HG03520 (cell line): Measurements from ENCODE around the gene GUK1.

ENCODE experiments used
- ATAC-seq: cut with Tn5 transposase; IDR thresholded peaks from one replicate; pipeline ENCODE4 v1.9.1; 2021; ENCODE audit warnings: mild to moderate bottlenecking, moderate library complexity; ENCODE audit not compliant: unreplicated experiment

The GUK1 gene

DNA sequence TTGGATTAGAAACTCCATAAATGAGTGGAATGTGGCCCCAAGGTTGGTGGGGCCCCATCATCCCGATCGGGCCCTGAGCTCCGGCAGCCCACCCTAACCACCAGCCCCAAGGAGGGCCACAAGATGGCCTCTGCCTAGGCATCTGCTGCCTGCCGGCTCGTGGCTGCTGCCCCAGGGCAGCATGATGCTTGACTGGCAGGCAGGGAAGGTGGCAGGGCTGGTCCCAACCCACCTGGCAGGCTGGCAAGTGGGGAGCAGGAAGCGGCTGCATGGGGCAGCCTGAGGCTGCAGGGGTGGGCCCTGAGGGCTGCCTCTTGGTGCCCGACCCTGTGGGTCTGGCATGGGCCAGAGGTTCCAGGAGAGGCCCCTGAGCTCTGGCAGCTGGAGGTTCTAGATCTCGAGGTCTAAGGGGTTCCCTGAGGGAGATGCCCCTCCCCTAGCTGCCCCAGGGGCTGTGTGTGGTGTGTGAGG is 8.9 kb downstream of the GUK1 start:
- ATAC-seq, result no peak

DNA sequence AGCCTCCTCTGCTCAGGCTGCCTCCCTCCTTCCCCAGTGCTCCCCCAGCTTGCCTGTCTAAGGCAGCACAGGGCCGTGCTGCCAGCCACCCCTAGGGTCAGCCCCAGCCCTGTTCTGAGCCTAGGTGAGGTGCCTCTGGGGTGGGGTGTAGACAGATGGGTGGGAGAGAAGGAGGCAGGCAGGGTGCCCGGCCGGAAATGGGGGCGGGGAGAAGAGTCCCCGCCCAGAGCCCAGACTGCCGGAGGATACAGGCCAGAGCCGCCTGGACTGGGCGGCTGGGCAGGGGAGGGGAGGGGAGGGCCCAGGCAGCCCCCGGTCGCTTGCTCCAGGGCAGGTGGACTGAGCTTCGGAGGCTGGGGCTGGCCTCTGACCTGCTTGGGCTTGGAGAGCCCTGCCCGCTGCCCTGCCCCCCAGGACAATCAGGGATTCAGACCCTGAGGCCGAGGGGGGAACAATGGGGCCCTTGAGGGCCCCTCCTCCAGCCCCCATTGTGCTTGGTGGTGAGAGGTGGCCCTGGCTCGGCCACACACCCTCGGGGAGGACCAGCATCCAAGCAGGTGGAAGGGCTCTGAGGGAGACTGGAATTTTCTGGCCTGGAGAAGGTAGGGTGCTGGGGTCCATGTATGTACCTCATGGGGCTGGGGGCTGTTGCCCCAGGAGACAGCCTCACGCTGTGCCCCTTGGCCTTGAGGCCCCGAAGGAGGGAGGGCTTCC is 9.5 kb downstream of the GUK1 start, which contains the start of gene GJC2:
TSS of gene GJC2 (plus strand) at position 525 of the 714 bp plus-strand sequence. CDS start 7,829 bp downstream, outside the sequence.
- no peak for ATAC-seq

DNA sequence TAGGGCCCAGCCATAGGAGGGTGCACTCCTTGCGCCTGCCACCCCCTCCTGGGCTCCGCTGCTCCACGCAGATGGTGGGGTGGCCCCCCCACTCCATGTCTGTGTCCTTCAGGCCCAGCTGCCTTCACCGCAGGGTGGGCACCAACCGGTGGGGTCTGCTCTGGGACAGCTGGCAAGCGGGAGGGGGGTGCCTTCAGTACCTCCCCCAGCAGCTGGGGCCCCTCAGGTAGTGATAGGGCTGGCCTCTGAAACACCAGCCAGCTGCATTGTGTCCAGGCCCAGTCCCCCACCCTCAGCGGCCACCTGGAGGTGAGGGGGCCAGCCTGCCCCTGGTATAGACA is 10.0 kb downstream of the GUK1 start:
- no peak for ATAC-seq

DNA sequence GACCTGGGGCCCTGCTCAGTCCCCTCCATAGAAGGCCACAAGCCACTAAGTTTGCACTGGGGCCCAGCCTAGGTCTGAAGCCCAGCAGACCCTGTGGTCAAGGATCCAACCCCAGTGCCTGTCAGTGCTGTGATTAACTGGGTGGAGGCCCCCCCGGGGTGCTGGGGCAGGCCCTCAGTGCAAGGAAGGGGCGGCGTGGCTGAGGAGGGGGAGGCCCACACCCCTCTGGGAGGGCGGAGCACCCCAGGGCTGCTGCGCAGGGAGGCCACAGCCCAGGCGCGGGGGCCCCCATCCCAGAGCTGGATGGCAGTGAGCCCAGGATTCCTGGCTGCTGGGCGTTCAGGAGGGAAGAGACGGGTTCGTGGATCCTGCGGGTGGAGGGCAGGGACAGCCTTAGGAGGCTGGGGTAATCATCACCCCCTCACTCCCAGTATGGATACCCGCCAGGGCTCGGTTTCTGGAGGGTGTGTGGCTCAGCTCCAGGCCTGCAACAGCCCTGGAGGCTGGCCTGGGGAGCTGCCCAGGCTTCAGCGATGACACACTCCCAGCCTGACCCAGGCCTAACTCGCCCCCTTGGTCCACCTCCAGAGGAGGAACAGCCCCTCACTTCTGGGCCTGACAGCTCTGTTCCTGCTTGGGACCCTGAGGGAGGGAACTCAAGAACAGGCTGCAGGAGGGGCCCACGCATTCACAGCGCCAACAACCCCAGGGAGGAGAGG is 10.5 kb downstream of the GUK1 start:
- ATAC-seq, result no peak

DNA sequence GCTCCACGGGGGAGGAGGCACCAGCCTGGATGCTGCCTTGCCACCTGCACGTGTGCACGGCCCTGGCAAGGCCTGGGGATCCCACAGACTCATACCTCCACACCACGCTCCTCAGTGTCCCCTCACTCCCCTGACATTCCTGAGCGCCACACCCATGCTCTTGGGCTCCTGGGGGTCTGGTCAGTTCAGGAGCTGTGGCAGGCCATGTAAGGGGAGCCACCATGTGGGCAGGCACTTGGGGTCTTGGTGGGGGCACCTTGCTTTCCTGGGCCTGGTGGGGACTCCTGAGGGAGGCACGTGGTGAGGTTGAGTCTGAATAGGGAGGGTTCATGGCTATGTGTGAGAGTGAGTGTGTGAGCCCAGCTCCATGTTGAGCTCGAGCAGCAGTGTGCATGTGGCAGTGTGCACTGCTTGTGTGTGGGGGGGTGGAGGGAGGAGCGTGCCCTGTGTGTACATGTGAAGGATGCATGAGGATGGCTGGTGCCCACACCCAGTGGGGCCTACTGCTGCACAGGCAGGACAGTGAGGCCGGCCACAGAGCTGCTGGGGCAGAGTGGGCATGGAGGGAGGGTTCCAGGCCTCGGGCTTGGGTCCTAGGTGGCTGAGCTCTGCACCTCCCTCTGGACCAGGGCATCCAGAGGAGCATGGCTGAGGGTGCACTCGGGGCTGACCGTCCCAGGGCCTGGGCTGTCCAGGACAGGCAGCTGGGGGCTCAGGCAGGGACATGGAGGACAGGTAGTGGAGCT is 11.3 kb downstream of the GUK1 start:
- ATAC-seq, result no peak

DNA sequence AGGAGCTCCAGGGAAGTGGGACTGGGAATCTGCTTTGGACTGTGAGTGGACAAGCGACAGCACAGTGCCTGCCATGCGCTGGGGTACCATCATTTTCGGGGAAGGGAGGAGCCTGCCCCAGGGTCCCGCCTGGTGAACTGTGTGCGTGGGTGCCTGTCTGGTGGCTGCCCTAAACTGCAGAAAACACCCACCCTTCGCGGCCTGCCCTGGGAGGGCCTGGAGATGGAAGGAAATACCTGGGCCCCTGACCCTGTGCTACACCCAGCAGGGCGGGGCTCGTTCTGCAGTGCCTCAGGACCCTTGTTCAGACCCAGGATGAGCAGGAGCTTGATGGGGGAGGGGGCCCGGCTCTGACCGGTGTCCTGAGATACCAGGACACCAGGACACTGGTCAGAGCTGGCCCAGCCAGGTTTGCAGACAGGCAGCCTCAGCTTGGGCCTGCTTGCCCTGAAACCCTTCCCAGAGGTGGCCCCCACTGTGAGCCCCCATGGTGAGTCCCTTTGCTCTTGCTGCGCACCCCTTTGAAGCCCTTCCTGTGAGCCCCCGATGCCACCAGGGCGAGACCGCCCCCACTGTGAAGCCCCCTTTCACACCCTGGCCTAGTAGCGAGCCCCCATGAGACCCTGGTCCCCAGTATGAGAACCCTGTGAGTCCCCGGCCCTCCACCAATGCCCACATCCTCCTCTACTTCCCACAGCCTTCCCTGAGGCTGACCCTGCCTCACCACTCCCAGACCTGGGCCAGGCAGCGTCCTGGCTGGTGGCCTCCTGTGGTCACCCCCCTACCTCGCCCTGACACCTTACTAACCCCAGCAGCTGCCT is 12.2 kb downstream of the GUK1 start:
- no peak for ATAC-seq

DNA sequence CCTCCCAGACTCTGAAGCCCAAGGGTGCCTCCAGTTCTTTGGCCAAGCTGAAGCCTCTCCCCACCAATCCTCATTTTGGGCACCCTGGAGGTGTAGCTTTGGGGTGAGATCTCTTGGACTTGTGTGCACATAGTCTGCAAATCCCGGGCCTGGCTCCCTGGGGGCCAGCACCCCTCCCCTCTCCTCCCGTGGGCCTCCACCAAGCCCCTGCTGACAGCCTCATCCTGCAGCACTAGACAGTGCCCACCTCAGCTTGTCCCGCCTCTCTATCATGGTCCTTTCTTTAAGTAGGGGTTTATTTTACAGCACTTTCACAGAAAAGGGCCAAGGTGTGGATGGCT is 12.8 kb downstream of the GUK1 start:
- ATAC-seq, result no peak

DNA sequence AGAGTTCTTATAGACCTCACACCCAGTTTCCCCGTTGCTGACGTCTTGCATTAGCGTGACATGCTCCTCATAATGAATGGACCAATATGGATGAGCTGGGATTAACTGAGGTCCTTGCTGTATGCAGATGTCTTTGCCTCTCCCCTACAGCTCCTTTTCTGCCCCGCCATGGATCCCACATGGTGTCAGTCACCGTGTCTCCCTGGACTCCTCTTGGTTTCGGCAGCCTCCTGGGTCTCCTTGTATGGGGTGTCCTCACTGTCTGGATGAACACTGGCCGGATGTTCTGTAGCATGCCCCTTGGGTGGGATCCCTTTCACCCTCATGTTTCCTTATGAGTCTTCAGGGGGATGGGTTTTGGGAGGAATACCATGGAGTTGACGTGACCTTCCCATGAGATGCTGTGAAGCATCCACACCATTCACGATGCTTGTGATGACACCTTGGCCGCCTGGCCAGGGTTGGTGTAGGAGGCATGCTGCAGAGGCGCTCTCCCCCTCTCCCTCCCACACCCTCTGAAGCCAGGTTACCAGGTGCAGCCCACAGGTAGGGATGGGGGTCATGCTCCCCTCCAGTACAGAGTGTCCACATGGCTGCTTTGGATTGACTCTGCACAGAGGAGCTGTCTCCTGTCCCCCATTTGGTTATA is 14.1 kb downstream of the GUK1 start:
- no peak for ATAC-seq

DNA sequence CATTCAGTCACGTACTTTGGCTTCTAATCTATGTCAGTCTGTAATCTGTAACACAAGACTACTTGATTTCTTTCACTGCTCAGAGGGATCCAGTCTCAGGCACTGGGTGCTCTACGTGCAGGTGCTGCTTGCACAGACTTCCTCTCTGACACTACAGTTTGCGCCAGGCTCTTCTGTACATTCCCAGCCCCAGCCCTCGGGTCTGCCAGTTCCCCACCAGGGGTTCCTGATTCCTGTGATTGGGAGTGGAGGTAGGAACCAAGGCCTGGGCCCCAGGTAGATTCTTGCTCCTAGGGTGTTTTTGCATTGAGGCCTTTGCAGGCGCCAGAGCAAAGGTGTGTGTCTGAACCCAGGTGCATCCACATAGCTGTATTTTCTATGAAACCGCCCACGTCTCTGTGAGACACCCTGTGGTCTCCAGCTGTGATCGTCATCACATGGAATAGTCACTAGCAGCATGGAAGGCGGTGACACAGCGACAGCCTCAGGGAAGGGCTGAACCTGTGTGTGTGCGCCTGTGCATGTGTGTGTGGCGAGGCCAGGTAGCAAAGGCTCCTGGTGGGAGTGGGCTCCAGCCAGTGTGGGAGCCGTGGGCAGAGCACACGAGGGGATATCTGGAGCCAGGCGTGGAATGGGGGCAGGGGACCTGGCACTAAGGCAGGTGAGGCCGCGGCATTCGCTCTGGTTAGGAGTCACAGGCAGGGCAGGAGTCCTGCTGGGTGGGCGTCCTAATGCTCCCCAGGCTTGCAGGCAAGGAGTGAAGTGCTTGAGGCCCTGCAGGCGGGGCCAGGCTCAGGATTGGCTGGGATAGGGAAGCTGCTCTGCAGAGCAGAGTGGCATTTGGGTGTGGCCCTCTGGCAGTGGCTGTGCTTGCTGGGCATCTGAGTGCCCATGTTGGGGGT is 14.8 kb downstream of the GUK1 start:
- no peak for ATAC-seq

DNA sequence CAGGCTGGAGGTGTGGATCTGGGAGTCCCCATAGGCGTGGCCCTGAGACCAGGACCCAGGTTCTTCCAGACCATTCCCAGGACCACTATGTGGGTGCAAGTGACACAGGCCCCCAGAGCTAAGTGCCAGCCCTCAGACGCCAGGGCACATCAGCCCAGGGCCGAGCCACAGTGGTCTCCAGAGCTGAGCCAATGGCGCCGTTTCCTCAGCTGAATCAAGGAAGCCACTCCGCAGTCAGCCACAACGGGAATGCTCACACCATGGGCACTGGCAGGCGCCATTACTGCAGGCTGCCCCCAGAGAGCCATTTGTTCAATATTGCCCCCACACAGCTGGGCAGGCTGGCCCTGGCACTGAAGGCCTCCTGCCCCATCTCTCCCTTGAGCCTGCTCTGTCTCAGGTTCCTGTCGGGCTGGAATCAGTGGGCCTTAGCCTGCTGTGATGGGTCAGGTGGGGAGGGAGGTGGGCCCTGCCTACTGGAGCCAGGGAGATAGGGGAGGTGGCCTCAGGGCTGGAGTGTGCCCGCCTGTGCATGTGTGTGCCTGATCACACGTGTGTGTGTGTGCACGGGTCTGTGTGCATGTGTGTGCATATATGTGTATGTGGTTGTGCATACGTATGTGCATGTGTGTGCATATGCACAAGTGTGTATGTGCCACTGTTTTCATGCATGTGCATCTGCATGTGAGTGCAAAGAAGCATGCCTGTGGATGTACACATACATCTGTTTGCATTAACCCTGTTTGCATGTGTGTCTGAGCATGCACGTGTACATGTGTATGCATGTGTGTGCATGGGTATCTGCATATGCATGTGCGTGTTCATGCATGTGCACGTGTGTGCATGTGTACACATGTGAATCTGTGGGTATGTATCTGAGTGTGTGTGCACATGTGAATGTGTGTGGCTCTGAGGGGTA is 15.8 kb downstream of the GUK1 start:
- ATAC-seq, result no peak

DNA sequence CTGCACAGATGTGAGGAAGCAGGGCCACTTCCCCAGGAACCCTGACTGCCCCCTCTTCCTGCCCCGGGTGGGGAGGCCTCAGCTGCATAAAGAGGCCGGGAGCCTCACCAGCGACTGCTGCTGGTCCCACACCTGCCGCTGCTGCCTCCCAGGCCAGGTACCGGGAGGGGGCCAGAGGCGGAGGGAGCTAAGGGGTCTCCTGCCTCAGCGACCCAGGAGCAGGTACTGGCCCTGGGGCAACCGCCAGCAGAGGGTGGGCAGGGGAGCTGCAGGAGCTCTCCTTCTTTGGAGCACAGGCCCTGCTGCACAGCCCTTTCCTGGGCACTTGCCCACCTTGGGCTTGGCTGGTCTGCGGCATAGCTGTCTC is 16.4 kb downstream of the GUK1 start:
- ATAC-seq, result no peak

DNA sequence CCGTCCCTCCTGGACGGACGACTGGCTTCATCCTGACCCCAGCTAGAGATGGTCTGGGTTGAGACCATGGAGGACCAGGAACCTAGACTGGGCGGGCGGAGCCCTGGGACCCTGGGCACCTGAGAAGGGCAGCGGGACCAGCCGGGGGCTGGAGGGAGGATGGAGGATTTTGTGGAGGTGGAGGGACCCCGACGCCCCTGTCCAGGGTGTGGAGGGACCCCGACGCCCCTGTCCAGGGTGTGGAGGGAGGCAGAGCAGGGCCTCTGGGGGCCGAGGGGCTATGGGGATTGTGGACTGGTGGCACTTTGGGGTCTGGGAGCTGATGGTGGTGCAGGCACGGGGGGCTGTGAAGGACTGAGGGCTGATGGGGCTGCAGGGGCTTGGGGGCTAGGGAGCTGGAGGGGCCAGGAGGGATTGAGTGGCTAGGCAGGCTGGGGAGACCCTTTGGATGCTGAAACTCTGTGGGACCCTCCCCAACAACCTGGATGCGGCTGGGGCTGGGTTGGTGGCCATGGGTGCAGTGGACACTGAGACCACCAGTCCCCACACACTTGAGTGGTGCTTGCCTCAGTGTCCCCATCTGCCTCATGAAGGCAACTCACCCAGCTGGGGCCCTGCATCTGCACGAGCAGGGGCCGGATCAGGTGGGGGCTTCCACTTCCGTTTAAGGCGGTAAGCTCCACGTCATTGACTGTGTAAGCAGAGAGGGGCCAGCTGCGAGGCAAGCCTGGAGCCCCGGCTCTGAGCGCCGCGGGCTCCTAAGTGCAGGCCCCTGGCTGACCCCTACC is 17.1 kb downstream of the GUK1 start:
- no peak for ATAC-seq

DNA sequence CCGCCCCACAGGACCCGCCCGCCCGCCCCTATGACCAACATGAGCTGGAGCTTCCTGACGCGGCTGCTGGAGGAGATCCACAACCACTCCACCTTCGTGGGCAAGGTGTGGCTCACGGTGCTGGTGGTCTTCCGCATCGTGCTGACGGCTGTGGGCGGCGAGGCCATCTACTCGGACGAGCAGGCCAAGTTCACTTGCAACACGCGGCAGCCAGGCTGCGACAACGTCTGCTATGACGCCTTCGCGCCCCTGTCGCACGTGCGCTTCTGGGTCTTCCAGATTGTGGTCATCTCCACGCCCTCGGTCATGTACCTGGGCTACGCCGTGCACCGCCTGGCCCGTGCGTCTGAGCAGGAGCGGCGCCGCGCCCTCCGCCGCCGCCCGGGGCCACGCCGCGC is 17.6 kb downstream of the GUK1 start:
- no peak for ATAC-seq

DNA sequence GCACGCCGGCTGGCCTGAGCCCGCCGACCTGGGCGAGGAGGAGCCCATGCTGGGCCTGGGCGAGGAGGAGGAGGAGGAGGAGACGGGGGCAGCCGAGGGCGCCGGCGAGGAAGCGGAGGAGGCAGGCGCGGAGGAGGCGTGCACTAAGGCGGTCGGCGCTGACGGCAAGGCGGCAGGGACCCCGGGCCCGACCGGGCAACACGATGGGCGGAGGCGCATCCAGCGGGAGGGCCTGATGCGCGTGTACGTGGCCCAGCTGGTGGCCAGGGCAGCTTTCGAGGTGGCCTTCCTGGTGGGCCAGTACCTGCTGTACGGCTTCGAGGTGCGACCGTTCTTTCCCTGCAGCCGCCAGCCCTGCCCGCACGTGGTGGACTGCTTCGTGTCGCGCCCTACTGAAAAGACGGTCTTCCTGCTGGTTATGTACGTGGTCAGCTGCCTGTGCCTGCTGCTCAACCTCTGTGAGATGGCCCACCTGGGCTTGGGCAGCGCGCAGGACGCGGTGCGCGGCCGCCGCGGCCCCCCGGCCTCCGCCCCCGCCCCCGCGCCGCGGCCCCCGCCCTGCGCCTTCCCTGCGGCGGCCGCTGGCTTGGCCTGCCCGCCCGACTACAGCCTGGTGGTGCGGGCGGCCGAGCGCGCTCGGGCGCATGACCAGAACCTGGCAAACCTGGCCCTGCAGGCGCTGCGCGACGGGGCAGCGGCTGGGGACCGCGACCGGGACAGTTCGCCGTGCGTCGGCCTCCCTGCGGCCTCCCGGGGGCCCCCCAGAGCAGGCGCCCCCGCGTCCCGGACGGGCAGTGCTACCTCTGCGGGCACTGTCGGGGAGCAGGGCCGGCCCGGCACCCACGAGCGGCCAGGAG is 18.3 kb downstream of the GUK1 start:
- ATAC-seq, result no peak

DNA sequence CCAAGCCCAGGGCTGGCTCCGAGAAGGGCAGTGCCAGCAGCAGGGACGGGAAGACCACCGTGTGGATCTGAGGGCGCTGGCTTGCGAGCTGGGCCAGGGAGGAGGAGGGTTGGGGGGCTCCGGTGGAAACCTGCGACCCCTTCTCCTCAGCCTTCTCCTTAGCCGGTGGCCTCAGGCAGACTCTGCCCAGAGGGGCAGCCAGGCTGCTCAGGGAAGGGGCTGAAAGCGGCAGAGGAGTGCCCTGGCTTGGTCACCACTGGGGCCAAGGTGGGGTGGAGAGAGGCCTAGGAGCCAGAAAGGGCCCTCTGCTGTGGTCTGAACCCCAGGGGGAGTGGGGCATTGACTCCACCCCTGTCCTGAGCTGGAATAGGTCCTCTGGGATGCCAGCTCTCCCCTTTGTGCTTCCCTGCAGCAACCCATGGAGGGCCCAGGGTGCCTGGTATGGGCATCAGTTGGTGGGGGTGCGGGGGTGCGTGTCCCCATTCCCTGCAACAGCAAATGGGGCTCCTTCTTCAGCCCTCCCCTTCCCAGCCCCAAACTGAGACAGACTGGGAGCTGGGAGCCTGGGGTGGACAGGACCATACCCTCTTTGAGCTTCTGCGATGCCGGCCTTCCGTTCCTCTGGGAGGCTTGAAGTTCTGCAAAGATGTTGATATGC is 19.1 kb downstream of the GUK1 start:
- ATAC-seq, result no peak

DNA sequence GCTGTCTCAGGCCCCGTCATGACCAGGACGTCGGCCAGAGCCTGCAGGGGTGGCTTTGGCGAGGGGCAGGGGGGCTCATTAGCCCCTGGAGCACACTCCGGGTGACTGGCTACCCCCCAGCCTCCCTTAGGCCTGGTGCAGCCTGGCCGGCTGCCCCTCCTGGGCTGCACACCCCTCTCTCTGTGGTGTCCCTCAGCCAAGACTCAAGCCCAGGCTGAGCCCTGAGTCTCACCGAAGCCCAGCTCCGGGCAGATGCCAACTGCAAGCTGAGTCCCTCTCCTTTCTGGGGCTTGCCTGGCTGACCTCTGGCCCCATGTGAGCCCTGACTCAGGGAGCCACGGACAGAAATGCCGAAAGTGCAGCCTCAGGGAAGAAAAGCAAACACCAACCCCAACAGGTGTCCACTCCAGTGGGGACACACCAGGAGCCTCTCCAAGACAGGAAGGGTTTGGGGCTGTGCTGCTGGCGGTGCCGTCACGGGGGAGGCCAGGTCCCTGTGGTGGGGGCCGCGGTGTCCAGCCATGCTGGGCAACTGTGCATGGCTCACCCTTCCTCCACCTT is 20.2 kb downstream of the GUK1 start:
- ATAC-seq, result no peak
